Measurements from ENCODE around the gene NTN1.
A peak's percentile ranks its signal among the peaks of the same experiment; 100 is the strongest.

Gene NTN1

DNA sequence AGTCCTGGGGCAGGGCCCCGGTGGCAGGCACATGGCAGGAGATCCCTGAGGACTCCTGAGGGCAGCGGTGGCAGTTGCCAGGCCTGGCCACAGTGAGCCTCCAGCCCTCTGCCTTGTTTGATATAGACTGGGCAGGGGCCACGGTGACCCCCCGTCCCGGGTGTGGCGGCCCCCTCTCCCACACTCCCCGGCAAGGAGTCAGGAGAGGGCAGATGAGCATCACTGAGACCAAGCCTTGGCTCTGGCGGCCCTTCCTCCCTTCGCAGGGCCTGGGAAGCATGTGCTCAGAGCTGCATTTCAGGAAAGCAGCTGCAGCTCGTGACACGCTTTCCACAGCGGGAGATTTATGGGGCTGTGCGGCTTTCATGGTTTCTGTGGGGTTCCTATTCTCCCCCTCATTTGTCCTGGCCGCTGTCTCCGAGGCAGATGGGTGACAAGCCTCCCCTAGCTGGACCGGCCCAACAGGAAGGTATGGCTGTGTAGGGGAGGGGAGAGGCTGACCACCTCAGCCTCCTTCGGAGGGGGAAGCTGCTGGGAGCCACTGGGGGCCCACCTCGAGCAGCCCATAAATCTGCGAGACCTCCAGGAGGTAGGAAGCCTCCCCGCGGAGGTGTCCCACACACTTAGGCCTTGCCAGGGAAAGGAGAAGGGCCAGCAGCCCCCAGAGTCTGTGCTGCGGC is 211.4 kb downstream of the NTN1 start:
- DNase-seq (ENCODE audit: low read depth): peak; percentile 22

DNA sequence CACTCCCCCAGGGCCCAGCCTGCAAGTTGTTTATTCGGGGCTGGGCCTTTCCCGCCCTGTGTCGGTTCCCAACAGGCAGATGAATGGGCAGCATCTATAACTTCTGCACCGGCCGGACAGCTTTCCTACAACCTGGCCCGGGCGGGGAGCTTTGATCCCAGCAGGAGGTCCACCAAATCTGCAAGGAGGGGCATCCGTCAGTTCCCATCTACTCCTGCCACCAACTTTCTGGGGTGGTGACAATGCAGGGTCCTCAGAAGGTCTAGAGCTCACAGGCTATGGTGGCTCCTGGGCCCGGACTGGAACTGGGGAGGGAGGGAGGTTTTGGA is 211.9 kb downstream of the NTN1 start:
- DNase-seq (ENCODE audit: low read depth): no peak

DNA sequence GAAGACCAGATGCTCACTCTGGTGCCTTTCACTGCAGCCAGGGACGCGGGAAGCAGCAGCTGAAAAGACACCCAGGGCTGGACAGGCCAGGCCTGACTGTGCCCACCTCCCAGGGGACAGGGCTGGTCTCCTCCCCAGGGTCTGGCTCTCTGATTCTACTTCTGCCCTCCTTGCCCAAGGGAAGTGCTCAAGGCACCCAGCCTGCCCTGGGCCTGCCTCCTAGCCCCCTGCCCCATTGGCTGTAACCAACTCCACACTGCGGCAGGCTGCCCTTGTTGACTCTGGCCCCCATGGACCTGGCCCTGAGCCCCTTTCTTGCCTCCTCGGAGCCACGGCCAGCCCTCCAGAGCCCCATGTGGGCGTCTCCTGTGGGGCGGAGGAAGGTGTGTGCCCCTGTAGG is 212.5 kb downstream of the NTN1 start:
- no peak for DNase-seq (ENCODE audit: low read depth)

DNA sequence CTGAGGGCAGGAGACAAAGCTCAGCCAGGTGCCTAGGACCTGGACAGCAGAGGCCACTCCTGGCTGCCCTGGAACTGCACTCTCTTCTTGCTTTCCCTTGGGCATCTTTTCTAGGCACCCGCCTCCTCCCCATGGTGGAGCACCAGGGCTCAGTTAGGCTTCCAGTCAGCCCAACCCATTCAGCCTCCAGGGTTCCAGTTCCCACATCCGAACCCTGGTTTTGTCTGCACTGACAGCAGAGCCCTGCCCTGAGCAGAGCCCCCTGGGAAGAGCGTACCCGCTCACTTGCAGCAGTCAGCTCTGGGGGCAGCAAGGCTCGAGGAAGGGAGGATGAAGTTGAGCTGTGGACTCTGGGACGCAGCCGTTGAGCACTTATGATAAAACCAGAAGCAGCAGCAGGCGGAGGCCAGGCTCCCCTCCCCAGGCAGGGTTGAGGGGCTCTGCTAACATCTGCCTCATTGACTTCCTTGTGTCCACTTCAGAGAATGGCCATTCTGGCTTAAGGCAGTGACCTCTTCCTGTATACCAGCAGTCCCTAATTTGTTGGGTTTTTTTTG is 213.2 kb downstream of the NTN1 start:
- DNase-seq (ENCODE audit: low read depth): no peak

DNA sequence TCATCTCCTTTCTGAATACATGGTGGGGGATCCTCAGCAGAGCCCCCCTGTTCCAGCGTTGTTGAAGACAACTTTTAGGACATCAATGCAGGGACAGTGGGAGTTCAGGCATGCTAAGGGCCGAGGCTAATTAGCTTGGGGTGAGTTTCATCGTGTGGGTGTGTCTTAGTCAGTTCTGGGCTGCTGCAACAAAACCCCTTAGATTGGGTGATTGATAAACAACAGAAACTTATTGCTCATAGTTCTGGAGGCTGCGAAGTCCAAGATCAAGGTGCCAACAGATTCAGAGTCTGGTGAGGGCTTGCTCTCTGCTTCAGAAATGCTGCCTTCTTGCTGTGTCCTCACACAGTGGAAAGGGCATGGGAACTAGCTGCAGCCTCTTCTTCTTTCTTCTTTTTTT is 214.0 kb downstream of the NTN1 start:
- no peak for DNase-seq (ENCODE audit: low read depth)

DNA sequence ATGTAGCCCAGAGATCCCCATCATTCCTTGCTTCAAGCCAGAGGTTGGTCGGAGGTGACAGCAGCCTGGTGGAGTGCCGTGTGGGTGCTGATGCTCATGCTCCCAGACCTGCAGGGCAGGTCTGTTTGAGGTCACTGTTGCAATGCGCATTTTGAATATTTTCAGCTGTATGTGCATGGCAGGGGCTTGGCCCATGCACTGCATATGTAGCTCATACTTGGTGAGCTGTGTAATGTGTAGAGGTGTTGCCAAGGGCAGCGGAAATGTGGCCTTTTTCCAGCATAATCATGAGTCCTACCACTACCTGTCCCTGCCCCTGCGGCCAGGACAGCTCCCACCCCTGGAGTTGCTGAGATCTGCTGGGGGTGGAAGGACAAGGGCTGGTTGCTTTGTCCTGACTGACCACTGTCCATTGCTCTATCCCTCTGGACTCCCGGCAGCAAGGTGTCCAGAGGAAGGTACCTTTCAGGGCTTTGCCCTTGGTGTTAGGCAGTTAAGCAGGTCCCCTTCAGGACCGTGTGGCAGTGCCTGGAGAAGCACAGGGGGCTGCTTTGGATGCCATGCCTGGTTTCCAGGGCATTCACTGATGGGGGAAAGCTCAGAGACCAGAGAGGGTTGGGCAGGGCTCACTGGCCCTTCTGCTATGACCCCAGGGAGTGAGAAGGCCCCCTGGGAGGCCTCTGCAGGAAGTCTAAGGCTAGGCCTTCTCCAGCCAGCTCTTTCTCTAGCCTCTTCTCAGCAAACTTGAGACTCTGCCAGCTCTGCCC is 215.2 kb downstream of the NTN1 start:
- no peak for DNase-seq (ENCODE audit: low read depth)

DNA sequence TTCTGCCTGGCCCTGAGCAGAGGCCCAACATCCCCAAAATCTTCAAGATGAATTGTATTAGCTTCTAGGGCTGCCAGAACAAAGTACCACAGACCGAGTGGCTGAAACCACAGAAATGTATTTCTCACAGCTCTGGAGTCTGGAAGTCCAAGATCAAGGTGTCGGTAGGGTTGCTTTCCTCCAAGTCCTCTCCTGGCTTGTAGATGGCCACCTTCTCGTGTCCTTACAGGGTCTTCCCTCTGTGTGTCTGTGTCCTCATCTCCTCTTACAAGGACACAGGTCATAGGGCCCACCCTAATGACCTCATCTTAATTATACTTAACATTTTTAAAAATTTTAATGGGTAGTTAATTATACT is 215.7 kb downstream of the NTN1 start:
- no peak for DNase-seq (ENCODE audit: low read depth)

DNA sequence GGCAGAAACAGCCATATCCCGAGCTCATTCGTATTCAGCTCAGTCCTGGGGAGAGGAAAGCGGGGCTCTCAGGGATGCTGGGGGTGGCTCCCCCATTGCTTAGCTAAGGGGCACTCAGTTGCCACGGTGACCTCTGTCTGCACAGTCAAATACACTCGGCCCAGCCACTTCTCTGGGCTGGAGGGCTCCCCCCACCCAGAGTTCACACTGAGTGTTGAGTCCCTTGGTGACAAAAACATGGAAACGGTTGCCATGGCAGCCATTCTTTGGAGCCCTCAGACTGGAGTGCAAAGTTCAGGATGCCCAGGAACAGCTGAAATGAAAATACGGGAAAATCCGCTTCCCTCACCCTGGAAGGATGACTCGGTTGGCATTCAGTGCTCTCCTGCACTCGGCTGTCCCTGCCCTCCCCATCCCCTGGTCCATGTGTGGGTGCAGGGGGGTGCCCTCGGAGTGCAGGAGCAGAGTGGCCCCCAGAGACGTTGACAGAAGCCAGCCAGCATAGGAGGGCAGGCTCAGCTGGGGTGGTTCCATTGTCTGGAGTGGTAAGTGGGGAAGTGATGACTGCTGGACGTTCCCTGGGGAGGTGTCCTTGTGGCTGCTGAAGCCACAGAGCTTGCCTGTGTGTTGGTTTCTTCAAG is 216.5 kb downstream of the NTN1 start:
- no peak for DNase-seq (ENCODE audit: low read depth)

DNA sequence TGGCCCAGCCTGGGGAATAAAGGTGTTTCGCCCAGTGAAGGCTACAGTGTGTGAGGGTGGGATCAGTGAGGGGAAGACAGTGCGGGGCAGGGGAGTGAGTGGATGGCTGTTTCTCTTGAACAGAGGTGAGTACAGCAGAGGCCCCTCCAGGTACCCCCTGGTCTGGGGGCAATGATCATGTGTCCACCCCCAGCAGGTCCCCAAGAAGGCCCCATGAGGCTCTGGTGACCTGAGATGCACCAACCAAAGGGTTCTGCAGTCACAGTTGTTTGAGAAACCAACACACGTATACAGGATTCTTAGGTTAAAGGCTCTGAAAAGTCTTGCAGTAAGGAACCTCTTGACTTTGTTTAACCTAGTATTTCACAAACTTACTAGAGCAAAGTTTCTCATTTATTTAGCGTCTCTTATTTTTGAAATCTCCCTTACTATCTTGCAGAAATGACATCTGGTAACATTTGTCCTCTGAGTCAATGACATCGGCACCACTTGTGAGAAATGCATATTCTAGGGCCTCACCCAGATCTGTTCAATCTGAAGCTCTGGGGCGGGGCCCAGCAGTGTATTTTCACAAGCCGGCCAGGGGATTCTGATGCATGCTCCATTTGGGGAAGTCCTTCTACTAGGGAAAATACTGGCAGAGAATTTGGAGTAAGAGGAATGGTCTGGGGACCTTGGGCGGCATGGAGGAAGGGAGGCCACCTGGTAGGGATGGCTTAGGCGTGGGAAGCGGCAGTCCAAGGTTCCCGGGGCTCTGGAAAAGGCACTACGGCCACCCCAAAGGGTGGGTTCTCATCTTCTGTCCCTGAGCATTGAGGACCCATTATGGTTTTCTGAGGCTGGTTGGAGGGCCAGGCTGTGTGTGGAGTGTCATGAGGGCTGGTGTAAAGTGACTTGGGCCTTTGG is 217.3 kb downstream of the NTN1 start:
- DNase-seq (ENCODE audit: low read depth): no peak

DNA sequence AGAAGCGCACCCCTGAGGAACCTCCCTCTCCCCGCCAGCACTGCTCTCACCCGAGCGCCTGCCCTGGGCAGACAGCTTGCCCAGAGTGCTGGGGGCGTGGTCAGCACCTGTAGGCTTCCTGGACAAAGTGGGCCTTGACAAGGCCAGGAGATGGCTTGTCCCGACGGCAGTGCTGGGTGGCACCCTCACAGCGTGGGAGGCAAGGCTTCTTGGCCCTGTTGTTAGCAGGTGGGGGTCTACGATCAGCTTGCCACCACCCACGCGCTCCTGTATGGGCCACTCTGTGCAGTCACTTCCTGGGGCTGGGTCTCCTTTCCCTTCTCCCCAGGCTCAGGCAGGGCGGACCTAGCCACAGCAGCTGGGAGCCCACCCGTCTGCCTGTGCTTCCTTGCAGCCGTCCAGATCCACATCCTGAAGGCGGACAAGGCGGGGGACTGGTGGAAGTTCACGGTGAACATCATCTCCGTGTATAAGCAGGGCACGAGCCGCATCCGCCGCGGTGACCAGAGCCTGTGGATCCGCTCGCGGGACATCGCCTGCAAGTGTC is 218.0 kb downstream of the NTN1 start:
- DNase-seq (ENCODE audit: low read depth): no peak

DNA sequence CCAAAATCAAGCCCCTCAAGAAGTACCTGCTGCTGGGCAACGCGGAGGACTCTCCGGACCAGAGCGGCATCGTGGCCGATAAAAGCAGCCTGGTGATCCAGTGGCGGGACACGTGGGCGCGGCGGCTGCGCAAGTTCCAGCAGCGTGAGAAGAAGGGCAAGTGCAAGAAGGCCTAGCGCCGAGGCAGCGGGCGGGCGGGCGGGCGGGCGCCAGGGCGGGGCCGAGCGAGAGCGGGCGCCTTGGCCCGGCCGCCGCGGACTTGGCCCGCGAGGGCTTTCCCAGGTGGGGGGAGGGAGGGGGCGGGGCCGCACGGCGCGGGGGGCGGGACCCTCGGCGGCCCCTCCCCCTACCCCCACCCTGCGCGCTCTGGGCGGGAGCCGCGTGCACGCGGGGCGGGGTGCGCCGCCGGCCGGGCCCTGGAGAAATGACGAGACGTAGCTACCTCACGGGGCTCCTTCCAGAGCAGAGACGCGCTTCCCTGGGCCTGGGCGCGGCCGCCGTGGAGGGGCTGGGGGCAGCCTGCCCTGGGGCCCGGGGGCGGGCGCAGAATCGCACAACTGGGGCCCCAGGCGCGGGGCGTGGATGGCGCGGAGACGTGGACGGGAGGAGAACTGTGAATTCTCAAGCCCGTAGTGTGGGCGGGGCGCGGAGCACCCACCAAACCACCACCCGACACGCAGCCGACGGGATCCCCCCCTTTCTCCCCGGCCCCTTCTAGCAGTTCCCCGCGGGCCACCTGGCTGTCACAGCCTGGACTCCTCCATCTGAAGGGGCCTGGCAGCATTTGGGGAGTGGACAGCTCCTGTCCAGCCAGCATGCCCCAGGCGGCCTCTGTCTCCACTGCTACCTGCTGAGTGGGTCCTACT is 218.7 kb downstream of the NTN1 start:
- DNase-seq (ENCODE audit: low read depth): peak; percentile 41

DNA sequence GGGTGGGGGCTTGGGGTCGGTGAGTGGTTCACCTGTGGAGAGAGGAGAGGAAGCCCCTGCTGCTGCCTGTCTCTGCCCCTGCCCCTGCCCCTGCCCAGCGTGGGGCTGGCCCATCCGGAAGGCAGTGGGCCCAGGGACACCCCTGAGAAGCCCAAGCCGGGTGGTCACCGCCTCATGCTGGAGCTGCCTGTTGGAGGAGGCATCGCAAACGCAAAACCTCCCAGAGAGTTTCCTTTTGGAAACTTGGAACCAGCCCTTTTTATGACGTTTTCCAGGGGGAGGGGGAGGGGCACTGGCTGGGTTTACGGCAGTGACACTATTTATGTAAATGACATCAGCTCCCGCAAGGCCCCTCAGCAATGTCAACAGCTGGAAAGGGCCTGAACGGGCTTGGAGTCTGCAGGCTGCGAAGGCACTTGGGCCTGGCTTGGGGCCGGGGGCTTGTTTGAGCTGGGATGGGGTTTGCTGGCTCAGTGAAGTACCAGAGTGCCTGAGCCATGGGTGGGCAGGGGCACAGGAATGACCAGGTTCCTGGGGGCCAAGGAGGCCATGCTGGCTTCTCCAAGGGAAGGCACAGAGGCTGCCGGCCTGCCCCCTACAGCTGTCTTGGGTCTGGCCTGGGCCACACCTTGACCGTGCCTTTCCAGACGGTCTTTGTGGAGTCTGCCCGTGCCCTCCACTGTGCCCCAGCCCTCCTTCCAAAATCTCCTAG is 219.5 kb downstream of the NTN1 start:
- DNase-seq (ENCODE audit: low read depth): no peak

DNA sequence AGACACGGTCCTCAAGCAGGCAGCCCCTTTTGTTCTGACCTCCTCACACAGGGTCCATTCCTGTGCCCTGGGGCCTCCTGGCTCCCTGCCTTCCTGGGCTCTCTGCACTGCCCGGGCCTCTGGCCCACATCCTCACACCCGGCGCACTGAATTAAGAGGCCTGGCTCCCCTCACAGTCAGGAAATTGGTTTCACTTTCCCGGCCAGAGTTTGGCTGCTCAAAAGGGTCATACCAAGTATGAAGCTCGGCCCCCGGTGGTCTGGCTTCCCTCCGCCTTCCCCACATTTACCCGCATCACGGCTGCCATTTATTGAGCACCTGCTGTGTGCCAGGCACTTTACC is 220.0 kb downstream of the NTN1 start:
- no peak for DNase-seq (ENCODE audit: low read depth)

DNA sequence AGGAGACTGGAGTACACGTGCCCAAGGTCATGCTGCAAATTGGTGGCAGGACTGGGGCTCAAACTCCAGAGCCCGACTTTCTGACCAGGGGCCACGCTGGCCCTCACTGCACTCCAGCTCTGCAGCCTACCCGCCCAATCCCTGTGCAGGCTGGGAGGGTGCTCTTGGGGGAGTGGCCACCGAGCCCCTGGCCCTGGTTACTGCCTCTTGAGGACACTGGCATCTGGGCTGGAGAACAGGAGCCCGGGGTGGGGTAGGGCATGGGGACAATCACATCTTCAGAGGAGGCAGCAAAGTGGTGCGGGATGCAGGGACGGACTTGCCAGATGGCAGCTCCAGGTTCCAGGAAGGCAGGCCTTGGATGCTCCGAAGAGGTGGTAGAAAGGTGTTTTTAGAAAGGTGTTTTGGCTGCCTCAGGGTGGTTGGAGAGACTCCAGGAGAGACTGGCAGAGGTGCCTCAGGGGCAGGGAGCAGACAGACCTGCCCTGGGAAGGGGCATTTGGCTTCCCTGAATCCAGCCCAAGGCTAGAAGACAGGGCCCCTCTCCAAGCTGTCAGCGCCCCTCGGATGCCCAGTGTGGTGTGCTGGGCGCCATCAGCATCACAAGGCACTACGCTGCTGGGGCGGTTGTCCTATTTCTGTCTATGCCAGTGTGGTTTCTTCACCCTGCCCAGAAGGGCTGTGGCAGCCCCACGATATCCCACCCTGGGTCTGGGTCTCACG is 220.6 kb downstream of the NTN1 start:
- DNase-seq (ENCODE audit: low read depth): no peak

DNA sequence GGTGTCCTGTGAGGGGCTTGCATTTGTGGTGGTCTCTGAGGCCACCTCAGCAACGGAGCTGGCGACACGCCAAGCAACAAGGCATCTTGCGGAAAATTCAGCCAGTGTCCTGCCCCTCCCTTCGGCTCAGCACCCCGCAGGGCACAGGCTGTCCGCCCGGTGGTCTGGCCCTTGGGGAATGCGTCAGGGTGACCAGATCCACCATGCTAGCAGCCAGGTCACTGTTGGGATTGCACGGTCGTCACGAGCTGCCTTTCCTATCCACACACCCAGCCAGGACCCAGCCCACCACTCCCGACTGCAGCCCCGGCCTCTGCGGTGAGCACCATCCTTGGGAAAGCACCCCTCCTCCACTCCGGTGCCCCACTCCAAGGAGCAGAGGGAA is 221.2 kb downstream of the NTN1 start:
- no peak for DNase-seq (ENCODE audit: low read depth)

DNA sequence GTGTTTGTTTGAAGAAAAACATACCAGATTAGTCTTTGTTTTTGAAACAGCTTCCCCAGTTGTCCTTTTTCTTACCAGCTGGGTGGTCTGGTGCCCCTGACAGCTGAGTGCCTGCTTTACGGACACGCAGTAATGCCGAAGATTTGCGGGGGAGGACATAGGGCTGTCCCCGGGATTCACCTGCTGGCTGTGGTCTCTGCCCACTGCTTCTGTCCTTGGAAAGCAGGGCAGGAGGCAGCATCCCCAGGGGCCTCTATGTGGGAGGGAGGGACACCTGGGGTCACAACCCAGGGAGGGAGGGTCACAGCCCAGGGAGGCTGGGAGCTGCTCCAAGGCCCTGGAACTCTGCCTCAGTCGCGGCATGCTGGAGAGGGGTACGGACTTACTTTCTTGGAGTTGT is 221.7 kb downstream of the NTN1 start:
- no peak for DNase-seq (ENCODE audit: low read depth)

DNA sequence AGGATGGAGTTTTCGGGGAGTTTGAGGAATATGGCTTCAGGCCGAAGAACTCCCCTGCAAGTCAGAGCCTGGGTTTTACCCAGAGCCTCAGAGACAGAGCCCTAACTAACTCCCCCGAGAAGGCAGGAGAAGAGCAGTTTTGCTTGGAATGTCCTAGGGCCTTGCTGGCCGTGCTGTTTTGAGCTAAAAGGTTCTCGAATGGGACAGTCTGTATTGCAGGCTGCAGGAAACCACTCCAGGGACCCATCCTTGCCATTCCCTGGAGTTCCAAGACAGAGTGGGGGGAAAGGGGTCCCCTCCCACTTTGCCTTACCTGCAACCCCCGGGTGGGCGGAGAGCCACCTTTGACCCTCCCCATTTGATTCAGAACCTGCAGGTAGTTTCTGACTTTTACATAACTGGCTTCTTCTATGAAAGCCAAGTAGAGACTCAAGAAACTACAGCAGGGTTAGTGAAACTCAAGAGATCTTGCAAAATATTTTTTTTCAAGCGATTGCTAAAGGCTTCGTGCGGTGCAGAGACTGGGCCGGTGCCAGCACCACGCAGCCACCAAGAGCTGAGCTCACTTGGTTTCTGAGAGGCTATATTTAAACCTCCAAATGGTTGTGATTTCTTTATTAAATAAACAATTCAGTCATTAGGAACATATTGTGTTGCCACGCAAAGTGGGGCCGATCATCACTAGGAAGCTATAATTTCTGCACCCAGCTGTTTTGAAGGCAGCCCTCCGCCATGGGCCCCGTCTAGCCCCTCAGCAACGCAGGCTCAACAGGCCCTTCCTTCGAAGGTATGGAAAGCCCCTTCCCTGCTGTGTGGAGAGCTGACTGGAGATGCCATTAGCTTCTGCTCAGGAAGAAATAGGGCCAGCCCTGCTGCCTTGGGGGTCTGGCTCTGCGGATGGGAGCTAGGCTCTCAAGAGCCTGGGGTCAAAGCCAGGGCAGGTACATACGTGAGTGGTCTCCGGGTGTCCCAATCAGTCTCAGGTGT is 223.0 kb downstream of the NTN1 start:
- peak; percentile 57 for DNase-seq (ENCODE audit: low read depth)

DNA sequence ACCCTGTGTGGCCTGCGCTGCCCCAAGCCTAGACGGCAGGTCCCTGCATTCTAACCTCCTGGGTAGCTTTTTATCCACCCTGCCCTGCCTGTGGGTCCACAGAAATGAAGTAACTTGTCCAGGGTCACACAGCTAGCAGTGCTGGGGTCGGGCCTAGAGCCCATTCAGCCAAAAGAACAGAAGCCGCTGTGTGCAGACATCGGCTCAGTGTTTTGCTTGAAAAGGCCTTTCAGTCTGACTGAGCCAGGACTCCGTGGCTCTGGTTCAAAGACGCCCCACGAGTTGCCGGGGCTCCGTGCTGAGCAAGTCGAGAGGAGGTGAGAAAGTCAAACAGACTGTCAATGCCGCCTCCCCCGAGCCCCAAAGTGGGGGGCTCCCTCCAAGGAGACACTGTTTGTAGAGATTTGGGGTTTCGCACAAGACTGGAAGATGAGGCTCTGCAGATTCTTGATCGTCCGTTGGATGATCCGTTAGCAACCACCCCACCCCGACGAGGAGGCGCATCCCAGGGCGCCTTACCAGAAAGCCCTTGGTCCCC is 226.2 kb downstream of the NTN1 start:
- no peak for DNase-seq (ENCODE audit: low read depth)

All from amniotic epithelial cell (primary cell).